Fibroblast of lung (primary cell): ENCODE data around the gene ASB12. TPM values are rescaled to one million over a fixed set of nuclear protein-coding genes. Genes with fewer than 3 reads are reported as not detected.
"Not testable (repeated sequence)": the region's sequence is repeated elsewhere in the genome, so short reads cannot be mapped to it uniquely, and the experiment has no call there.

Experiments
- DNase-seq, 2 donors: peaks; one replicate each; pipeline versions ENCODE4 v3.0.0 to v3.0.0-alpha.2; 2010; ENCODE audit warnings: low read depth in 2 of 2
- H2AFZ ChIP-seq: 2 replicates; pipeline ENCODE4 v1.5.1; 2012; ENCODE audit warnings: low read length, control low read depth, inconsistent platforms
- H3K27ac ChIP-seq: 2 replicates; pipeline ENCODE4 v1.5.1; 2011; ENCODE audit warnings: low read length, control low read depth; ENCODE audit not compliant: insufficient read depth
- H3K27me3 ChIP-seq: 2 replicates; pipeline ENCODE4 v1.5.1; 2011; ENCODE audit warnings: mild to moderate bottlenecking, low read length; ENCODE audit not compliant: control insufficient read depth, insufficient read depth
- H3K36me3 ChIP-seq: 2 replicates; pipeline ENCODE4 v1.5.1; 2011; ENCODE audit warnings: low read length; ENCODE audit not compliant: control insufficient read depth, insufficient read depth
- H3K4me1 ChIP-seq: 2 replicates; pipeline ENCODE4 v1.5.1; 2011; ENCODE audit warnings: low read length; ENCODE audit not compliant: control insufficient read depth, insufficient read depth; ENCODE audit errors: extremely low read depth
- H3K4me2 ChIP-seq: 2 replicates; pipeline ENCODE4 v1.5.1; 2011; ENCODE audit warnings: low read length, control low read depth; ENCODE audit not compliant: insufficient read depth; ENCODE audit errors: extremely low read depth
- H3K4me3 ChIP-seq, 4 experiments: fragments of 200-600 bp in 1 of 4; sonication (generic) in 1 of 4; replicated peaks in 1 of 4; 2 replicates each; pipeline ENCODE4 v1.5.1; 2011 to 2016; ENCODE audit warnings: low read length in 4 of 4, low read depth in 3 of 4, mild to moderate bottlenecking in 3 of 4, control low read depth in 2 of 4, inconsistent platforms in 1 of 4, mixed read lengths in 1 of 4; ENCODE audit not compliant: insufficient read depth in 1 of 4; ENCODE audit errors: control extremely low read depth in 1 of 4
- H3K79me2 ChIP-seq: 2 replicates; pipeline ENCODE4 v1.5.1; 2012; ENCODE audit warnings: mild to moderate bottlenecking, low read length, inconsistent platforms; ENCODE audit not compliant: control insufficient read depth, insufficient read depth
- H3K9ac ChIP-seq: 2 replicates; pipeline ENCODE4 v1.5.1; 2011; ENCODE audit warnings: mild to moderate bottlenecking, low read length, control low read depth; ENCODE audit not compliant: insufficient read depth
- H3K9me3 ChIP-seq: 2 replicates; pipeline ENCODE4 v1.5.1; 2012; ENCODE audit warnings: low read depth, low read length; ENCODE audit not compliant: control insufficient read depth, insufficient read depth
- H4K20me1 ChIP-seq: 2 replicates; pipeline ENCODE4 v1.5.1; 2011; ENCODE audit warnings: low read length; ENCODE audit not compliant: control insufficient read depth, insufficient read depth; ENCODE audit errors: extremely low read depth
- CTCF ChIP-seq, 2 donors: IDR thresholded peaks in 1 of 2; conservative IDR thresholded peaks in 1 of 2; 1 replicate in 1 of 2; 2 replicates in 1 of 2; pipeline ENCODE4 v1.5.1; 2011 to 2012; ENCODE audit warnings: low read length in 2 of 2, control low read depth in 1 of 2, inconsistent platforms in 1 of 2, low read depth in 1 of 2, mild to moderate bottlenecking in 1 of 2
- EZH2 ChIP-seq: IDR thresholded peaks from 2 replicates; pipeline ENCODE4 v1.5.1; 2012; ENCODE audit warnings: low read length, control low read depth, mild to moderate bottlenecking; ENCODE audit errors: missing control alignments
- polyA plus RNA-seq, 2 donors: library from polyadenylated mRNA; depleted of rRNA in 1 of 2; stranded (reverse) in 1 of 2; unstranded in 1 of 2; fragments of >200 nt; gene quantifications; 2 replicates each; pipeline ENCODE4 v1.2.1, GENCODE V29; 2011 to 2012; ENCODE audit warnings: missing spikeins in 1 of 2
- total RNA-seq: library from RNA; depleted of rRNA; stranded (reverse); fragments of >200 nt; gene quantifications from 2 replicates; pipeline ENCODE4 v1.2.1, GENCODE V29; 2014

The ASB12 gene
- total and polyA plus RNA-seq, 2 donors (not counting 1 experiment from before 2014, with no cell fraction given) = not detected

DNA sequence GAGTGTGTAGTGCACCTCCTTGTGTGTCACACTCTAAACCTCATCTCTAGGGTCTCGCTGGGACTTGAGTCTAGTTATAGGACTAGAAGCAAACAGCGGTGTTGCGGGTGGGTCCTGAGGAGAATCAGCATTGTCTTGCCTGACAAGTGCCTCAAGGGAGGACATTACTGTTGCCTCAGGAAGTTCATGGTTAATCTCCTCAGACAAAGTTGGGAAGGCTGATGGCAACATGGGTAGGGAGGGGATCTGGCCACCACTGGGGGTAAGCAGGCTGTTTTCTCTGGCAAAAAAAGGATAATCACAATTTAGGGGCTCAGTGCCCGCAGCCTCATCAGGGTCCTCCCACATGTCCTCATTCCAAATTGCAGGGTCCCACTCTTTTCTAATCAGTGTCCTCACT lies 12.4 kb downstream of the ASB12 start:
- H3K4me1 ChIP-seq = no peaks in the 10 kb centered on the region
- H3K36me3 ChIP-seq = no peaks in the 10 kb centered on the region
- H4K20me1 ChIP-seq = no peaks in the 10 kb centered on the region
- TF ChIP-seq EZH2 (no peak), CTCF (conservative IDR thresholded peaks at IDR 0.05 in 1 of 2, IDR thresholded peaks at IDR 0.05 in 1 of 2; ENCODE audit: low read depth in 1 of 2, low read length in 2 of 2) (no peak)
- no peak overlapping the region for H3K27ac ChIP-seq
- no peak for DNase-seq
- H3K4me3 ChIP-seq = no peak overlapping the region
- H3K9ac ChIP-seq = no peak overlapping the region
- no peak overlapping the region for H3K4me2 ChIP-seq
- H3K79me2 ChIP-seq = no peaks in the 10 kb centered on the region
- no peak overlapping the region for H2AFZ ChIP-seq
- H3K9me3 ChIP-seq = no peaks in the 10 kb centered on the region
- no peaks in the 10 kb centered on the region for H3K27me3 ChIP-seq

- H3K27me3 ChIP-seq, H3K79me2 ChIP-seq, H3K4me3 ChIP-seq, H4K20me1 ChIP-seq, H3K4me1 ChIP-seq, H3K9me3 ChIP-seq, DNase-seq, H3K9ac ChIP-seq, H3K36me3 ChIP-seq, H3K4me2 ChIP-seq, H2AFZ ChIP-seq, H3K27ac ChIP-seq: not testable (repeated sequence)
Observed at GRCh38 chrX:64213989-64214388, 16.4 kb downstream of the ASB12 start.

GRCh38 chrX:64206556-64207162 lies 23.7 kb downstream of the ASB12 start:
- DNase-seq = peak in 1 of 2 donors; percentile 70

More at GRCh38 chrX:64206556-64207162, 23.7 kb downstream of the ASB12 start:
- no peaks in the 10 kb centered on the region for H3K4me1 ChIP-seq
- H3K4me3 ChIP-seq = peak overlapping the region in 3 of 4 experiments; percentile 51 to 68 (median 62)
- TF ChIP-seq EZH2 (no peak), CTCF (conservative IDR thresholded peaks at IDR 0.05 in 1 of 2, IDR thresholded peaks at IDR 0.05 in 1 of 2; ENCODE audit: low read depth in 1 of 2, low read length in 2 of 2) (no peak)
- H3K36me3 ChIP-seq = no peaks in the 10 kb centered on the region
- peak overlapping the region; percentile 27 for H3K9ac ChIP-seq
- no peaks in the 10 kb centered on the region for H4K20me1 ChIP-seq
- no peaks in the 10 kb centered on the region for H3K9me3 ChIP-seq
- H2AFZ ChIP-seq = peak overlapping the region; percentile 55
- H3K4me2 ChIP-seq = peak overlapping the region; percentile 51
- peak overlapping the region; percentile 78 for H3K27ac ChIP-seq
- H3K79me2 ChIP-seq = no peaks in the 10 kb centered on the region
- H3K27me3 ChIP-seq = no peaks in the 10 kb centered on the region
